BE2C (cell line): Measurements from ENCODE around the gene CABP2.
A peak's percentile ranks its signal among the peaks of the same experiment; 100 is the strongest.

Experiments
- DNase-seq: peaks from one replicate; pipeline ENCODE4 v3.0.0-alpha.2; 2020
- H3K27me3 ChIP-seq: fragments of 250-450 bp; sonication (Bioruptor Pico); 2 replicates; pipeline ENCODE4 v1.5.1; 2020; ENCODE audit warnings: mild to moderate bottlenecking
- H3K36me3 ChIP-seq: fragments of 250-450 bp; sonication (Bioruptor Pico); 2 replicates; pipeline ENCODE4 v1.5.1; 2020; ENCODE audit warnings: mild to moderate bottlenecking
- H3K4me1 ChIP-seq: fragments of 250-450 bp; sonication (Bioruptor Pico); 2 replicates; pipeline ENCODE4 v1.5.1; 2020
- H3K4me3 ChIP-seq: 2 replicates; pipeline ENCODE4 v1.5.1; 2011; ENCODE audit warnings: low read depth, low read length
- H3K9me3 ChIP-seq: fragments of 250-450 bp; sonication (Bioruptor Pico); 2 replicates; pipeline ENCODE4 v1.5.1; 2020
- TF ChIP-seq, protein P1 (sequence below): IDR thresholded peaks from 2 replicates; pipeline ENCODE4 v1.5.1; 2012; ENCODE audit warnings: mild to moderate bottlenecking, low read depth, low read length

Gene CABP2

DNA sequence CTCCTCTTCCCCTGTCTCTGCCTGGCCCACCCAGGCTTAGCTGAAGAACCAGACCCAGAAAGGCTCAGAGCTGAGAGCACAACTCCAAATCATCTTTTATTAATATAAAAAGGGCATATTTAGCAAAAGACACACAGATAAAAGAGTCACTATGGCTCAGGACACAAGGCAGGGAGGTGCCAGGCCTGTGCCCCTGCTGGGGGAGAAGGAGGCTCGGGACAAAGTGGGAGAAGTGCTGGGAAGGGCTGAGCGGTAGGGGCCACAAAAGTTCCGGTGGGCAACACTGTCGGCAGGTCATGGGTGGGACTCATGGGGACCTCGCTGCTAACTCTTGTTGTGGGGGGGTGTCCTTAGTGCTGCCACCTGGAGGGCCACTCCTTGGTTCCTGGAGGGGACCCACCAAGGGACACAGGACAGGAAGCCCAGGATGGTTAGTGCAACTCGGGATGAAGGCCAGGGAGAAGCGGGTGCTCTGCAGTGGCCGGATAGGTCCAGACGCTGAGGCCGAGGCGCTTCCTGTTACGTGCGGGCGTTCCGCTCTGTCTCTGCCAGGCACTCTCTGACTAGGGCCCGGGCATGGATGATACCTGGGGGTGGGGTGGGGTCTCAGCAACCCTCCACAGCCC, 16.7 kb downstream of the CABP2 start:
- TF ChIP-seq, protein P1, sequence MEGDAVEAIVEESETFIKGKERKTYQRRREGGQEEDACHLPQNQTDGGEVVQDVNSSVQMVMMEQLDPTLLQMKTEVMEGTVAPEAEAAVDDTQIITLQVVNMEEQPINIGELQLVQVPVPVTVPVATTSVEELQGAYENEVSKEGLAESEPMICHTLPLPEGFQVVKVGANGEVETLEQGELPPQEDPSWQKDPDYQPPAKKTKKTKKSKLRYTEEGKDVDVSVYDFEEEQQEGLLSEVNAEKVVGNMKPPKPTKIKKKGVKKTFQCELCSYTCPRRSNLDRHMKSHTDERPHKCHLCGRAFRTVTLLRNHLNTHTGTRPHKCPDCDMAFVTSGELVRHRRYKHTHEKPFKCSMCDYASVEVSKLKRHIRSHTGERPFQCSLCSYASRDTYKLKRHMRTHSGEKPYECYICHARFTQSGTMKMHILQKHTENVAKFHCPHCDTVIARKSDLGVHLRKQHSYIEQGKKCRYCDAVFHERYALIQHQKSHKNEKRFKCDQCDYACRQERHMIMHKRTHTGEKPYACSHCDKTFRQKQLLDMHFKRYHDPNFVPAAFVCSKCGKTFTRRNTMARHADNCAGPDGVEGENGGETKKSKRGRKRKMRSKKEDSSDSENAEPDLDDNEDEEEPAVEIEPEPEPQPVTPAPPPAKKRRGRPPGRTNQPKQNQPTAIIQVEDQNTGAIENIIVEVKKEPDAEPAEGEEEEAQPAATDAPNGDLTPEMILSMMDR: no peak
- Histone ChIP-seq H3K9me3 (no peaks in the 10 kb centered on the region), H3K4me1 (peaks cover 6% of the 10 kb centered on the region; the same call in 1 of the 2 replicates), H3K4me3 (no peak overlapping the region), H3K27me3 (peaks cover 13% of the 10 kb centered on the region), H3K36me3 (no peaks in the 10 kb centered on the region)
- DNase-seq: no peak

DNA sequence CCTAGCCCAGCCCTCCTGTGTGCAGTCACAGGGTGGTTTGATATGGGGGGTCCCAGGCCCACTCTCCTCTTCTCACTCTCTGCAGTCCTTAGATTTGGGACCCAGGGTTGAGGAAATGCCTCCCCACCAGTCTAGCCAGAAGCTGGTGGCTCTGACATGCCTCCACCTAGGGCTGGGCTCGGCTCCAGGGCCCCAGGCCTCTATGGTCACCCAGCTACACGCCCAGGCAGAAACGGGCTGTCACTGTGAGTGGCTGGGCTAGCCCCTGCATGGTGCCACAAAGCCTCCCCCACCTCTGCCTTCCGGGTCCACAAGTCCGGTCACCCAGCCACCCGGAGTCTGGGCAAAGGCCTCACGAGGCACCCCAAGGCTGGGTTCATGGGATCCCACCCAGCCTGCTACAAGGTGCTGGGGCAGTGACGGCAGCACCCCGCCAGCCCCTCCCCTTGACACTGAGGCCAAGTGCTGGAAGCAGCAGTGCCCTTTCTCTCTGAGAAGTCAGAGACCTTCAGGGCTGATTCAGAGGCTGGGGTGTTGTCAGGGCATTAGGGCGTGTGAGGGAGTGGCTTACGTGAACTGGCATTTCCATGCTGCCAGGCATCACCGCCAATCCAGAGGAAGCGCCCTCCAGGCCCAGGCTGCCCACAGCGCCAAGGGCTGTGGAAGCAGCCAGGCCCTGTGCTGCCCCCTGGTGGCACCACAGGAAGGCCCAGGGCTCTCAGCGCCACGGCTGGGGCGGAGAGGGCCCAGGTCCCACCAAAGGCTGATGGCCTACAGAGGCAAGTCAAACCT, 17.4 kb downstream of the CABP2 start:
- Histone ChIP-seq H3K4me1 (peaks cover 6% of the 10 kb centered on the region; the same call in 1 of the 2 replicates), H3K27me3 (peaks cover 6% of the 10 kb centered on the region), H3K36me3 (no peaks in the 10 kb centered on the region), H3K4me3 (peak overlapping the region; percentile 34), H3K9me3 (no peaks in the 10 kb centered on the region)
- TF ChIP-seq, protein P1: peak; percentile 98
- DNase-seq: peak; percentile 94

GRCh38 chr11:67504950-67505581, 18.2 kb downstream of the CABP2 start, which contains the start of gene PITPNM1:
Gene PITPNM1, minus strand, starts transcription at chr11:67505363. Its CDS starts 1,183 bp downstream, at chr11:67504180.
- Histone ChIP-seq H3K4me3 (peak within 1 kb of the TSS; percentile 73), H3K27me3 (no peaks in the 10 kb centered on the region), H3K4me1 (peaks cover 6% of the 10 kb centered on the region; the same call in 1 of the 2 replicates), H3K9me3 (no peaks in the 10 kb centered on the region), H3K36me3 (no peaks in the 10 kb centered on the region)
- DNase-seq: peak; percentile 62
- TF ChIP-seq, protein P1: no peak

DNA sequence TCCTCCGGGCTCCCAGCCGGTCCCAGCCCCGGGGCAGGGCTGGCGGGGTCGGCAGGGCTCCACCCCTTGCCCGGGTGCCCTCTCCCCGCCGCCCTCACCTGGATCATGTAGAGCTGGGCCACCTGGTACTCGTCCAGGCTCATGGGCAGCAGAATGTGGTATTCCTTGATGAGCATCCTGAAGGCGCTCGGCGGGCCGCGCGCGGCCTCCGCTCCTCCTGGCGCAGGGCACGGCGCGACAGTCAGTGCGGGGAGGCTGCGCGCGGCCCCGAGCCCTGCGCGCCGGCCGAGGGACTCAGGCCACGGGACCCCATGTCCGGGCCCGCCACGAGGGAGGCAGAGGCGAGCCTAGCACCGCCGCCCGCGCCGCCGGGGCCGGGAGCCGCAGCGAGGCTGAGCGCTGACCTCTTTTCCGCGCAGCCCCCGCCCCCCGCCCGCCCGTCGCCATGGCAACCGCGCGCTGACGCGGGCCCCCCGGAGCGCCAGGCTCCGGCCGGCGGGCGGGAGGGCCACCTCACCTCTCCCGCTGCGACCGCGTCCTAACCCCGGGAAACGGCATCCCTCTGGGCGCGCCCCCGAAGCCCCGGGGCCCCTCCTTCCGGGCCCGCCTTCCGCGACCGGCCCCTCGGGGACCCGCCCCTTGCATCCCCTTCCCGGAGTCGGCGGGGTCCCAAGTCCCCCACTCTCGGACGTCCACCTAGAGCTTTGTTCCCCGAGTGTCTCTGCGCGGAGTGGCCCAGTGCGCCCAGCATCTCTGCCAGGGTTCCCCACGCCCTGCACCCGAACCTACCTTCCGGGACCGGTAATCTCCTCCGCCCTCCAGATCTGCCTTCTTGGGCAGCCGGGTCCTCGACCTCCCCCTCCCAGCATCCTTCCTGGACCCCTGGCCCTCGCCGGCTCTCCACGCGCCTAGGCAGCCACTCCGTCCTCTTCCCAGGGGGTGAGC, 19.0 kb downstream of the CABP2 start:
- H3K27me3 ChIP-seq: no peaks in the 10 kb centered on the region
- H3K36me3 ChIP-seq: no peaks in the 10 kb centered on the region
- peaks cover 6% of the 10 kb centered on the region; the same call in 1 of the 2 replicates for H3K4me1 ChIP-seq
- peak overlapping the region; percentile 73 for H3K4me3 ChIP-seq
- DNase-seq: peak; percentile 38
- H3K9me3 ChIP-seq: no peaks in the 10 kb centered on the region
- TF ChIP-seq, protein P1: no peak

GRCh38 chr11:67503119-67504004, 19.9 kb downstream of the CABP2 start:
- H3K4me3 ChIP-seq: peak overlapping the region; percentile 73
- H3K4me1 ChIP-seq: peaks cover 6% of the 10 kb centered on the region; the same call in 1 of the 2 replicates
- no peaks in the 10 kb centered on the region for H3K36me3 ChIP-seq
- DNase-seq: no peak
- no peaks in the 10 kb centered on the region for H3K9me3 ChIP-seq
- TF ChIP-seq, protein P1: no peak
- no peaks in the 10 kb centered on the region for H3K27me3 ChIP-seq
